ENCODE results near the gene ARID5B.

The ARID5B gene

GRCh38 chr10:62047228-62047892 is 145.9 kb downstream of the ARID5B start:
- ChIA-PET POLR2A (interaction anchor here (0.6 to 2.6 kb wide), 4 partner anchors 19 to 144 kb away, joined by 3 to 11 read pairs (median 6); no protein-coding TSS in a partner anchor), CTCF (interaction anchor here (0.6 to 1.7 kb wide), 3 partner anchors 9 to 757 kb away, joined by 3 to 7 read pairs (median 7); no protein-coding TSS in a partner anchor)
- TF ChIP-seq ZBTB49 (tag by site-specific recombination; IDR thresholded peaks at IDR 0.05; ENCODE audit: low read depth) (no peak), ZNF518A (tag by site-specific recombination; conservative IDR thresholded peaks at IDR 0.05; ENCODE audit: low read depth) (no peak), ZNF677 (tag by site-specific recombination; IDR thresholded peaks at IDR 0.05) (no peak), ZNF423 (tag by site-specific recombination; IDR thresholded peaks at IDR 0.05) (no peak), ZBTB1 (tag by site-specific recombination; IDR thresholded peaks at IDR 0.05) (no peak), ZNF561 (tag by site-specific recombination; IDR thresholded peaks at IDR 0.05; ENCODE audit: borderline replicate concordance) (no peak), ZNF645 (tag by site-specific recombination; IDR thresholded peaks at IDR 0.05) (no peak)
- H3K4me1 ChIP-seq (ENCODE audit: control insufficient read depth, insufficient read depth, low read length), result peaks cover 46% of the 10 kb centered on the region
- H3K36me3 ChIP-seq (ENCODE audit: control insufficient read depth in 2 of 2, insufficient read depth in 1 of 2, low read length in 2 of 2), result peaks cover 0 to 5% of the 10 kb centered on the region in 2 experiments; a peak in 1 of 3 replicates
- no peaks in the 10 kb centered on the region for H3K9me3 ChIP-seq (ENCODE audit: control insufficient read depth, insufficient read depth, low read depth, low read length)
- H3K27ac ChIP-seq (ENCODE audit: extremely low read depth, low read depth, low read length), result peak overlapping the region; percentile 72; the same call in 1 of the 2 replicates
- no peak overlapping the region for H3K4me3 ChIP-seq (ENCODE audit: low read depth, low read length)

- ChIA-PET POLR2A (interaction anchor here (0.6 to 2.6 kb wide), 2 partner anchors 46 to 112 kb away, joined by 3 to 11 read pairs; no protein-coding TSS in a partner anchor), CTCF (interaction anchor here (0.6 to 3.8 kb wide), 5 partner anchors 9 to 200 kb away, joined by 3 to 31 read pairs (median 7); no protein-coding TSS in a partner anchor)
- peaks cover 0 to 11% of the 10 kb centered on the region in 2 experiments; a peak in 1 of 3 replicates for H3K36me3 ChIP-seq (ENCODE audit: control insufficient read depth in 2 of 2, insufficient read depth in 1 of 2, low read length in 2 of 2)
- H3K4me3 ChIP-seq (ENCODE audit: low read depth, low read length), result no peak overlapping the region
- H3K4me1 ChIP-seq (ENCODE audit: control insufficient read depth, insufficient read depth, low read length), result peaks cover 46% of the 10 kb centered on the region
- peak overlapping the region; percentile 47; the same call in 1 of the 2 replicates for H3K27ac ChIP-seq (ENCODE audit: extremely low read depth, low read depth, low read length)
- no peaks in the 10 kb centered on the region for H3K9me3 ChIP-seq (ENCODE audit: control insufficient read depth, insufficient read depth, low read depth, low read length)
- TF ChIP-seq ZNF670 (tag by site-specific recombination; IDR thresholded peaks at IDR 0.05; ENCODE audit: low read depth) (no peak), ZFHX2 (tag by site-specific recombination; conservative IDR thresholded peaks at IDR 0.05) (peak; percentile 61), ZNF221 (tag by site-specific recombination; IDR thresholded peaks at IDR 0.05; ENCODE audit: borderline replicate concordance) (no peak), ZNF311 (tag by site-specific recombination; IDR thresholded peaks at IDR 0.05; ENCODE audit: borderline replicate concordance) (no peak), PRDM1 (tag by site-specific recombination; IDR thresholded peaks at IDR 0.05) (no peak), ZNF560 (tag by site-specific recombination; IDR thresholded peaks at IDR 0.05; ENCODE audit: borderline replicate concordance) (no peak), ZNF501 (tag by site-specific recombination; IDR thresholded peaks at IDR 0.05) (no peak), ZNF623 (tag by site-specific recombination; IDR thresholded peaks at IDR 0.05) (no peak), FEZF1 (tag by site-specific recombination; IDR thresholded peaks at IDR 0.05) (peak; percentile 87), ZSCAN5A (tag by site-specific recombination; IDR thresholded peaks at IDR 0.05) (no peak), ZNF341 (tag by site-specific recombination; IDR thresholded peaks at IDR 0.05; ENCODE audit: low read depth) (no peak), ZBTB48 (tag by site-specific recombination; IDR thresholded peaks at IDR 0.05) (no peak), ZBTB44 (tag by site-specific recombination; IDR thresholded peaks at IDR 0.05) (peak; percentile 28; the same call in 1 of the 2 replicates), SP7 (tag by site-specific recombination; IDR thresholded peaks at IDR 0.05) (peak; percentile 18; the same call in 1 of the 2 replicates)
These were observed 146.5 kb downstream of the ARID5B start for GRCh38 chr10:62047960-62048383.

All from HEK293 (cell line).